Mucosa of rectum (tissue), 2 donors: ENCODE measurements around the gene C4BPA.
A peak's percentile ranks its signal among the peaks of the same experiment; 100 is the strongest.

Experiments
- H3K27ac ChIP-seq, 2 donors: one replicate each; pipeline ENCODE4 v1.7.0; 2013; ENCODE audit warnings: inconsistent platforms in 2 of 2, low read depth in 2 of 2, low read length in 2 of 2
- H3K27me3 ChIP-seq, 2 donors: one replicate each; pipeline ENCODE4 v1.7.0; 2013; ENCODE audit warnings: low read length in 2 of 2; ENCODE audit not compliant: control insufficient read depth in 2 of 2, insufficient read depth in 2 of 2
- H3K36me3 ChIP-seq, 2 donors: one replicate each; pipeline ENCODE4 v1.7.0; 2013; ENCODE audit warnings: low read length in 2 of 2; ENCODE audit not compliant: control insufficient read depth in 2 of 2, insufficient read depth in 2 of 2
- H3K4me1 ChIP-seq, 2 donors: one replicate each; pipeline ENCODE4 v1.7.0; 2013; ENCODE audit warnings: low read length in 2 of 2, mild to moderate bottlenecking in 1 of 2; ENCODE audit not compliant: control insufficient read depth in 2 of 2, insufficient read depth in 2 of 2
- H3K4me3 ChIP-seq, 2 donors: one replicate each; pipeline ENCODE4 v1.7.0; 2013; ENCODE audit warnings: low read length in 2 of 2
- H3K9ac ChIP-seq, 2 donors: one replicate each; pipeline ENCODE4 v1.7.0; 2013; ENCODE audit warnings: low read length in 2 of 2, low read depth in 1 of 2, mild to moderate bottlenecking in 1 of 2
- H3K9me3 ChIP-seq, 2 donors: one replicate each; pipeline ENCODE4 v1.7.0; 2013; ENCODE audit warnings: low read length in 2 of 2; ENCODE audit not compliant: control insufficient read depth in 2 of 2
- donor health status: healthy.
- donor health status: Normal muscosa, but diverticular disease.

C4BPA gene

GRCh38 chr1:207085887-207086286 is 18.1 kb upstream of the C4BPA start:
- H3K9ac ChIP-seq = no peak overlapping the region
- no peaks in the 10 kb centered on the region for H3K36me3 ChIP-seq
- no peak overlapping the region for H3K4me3 ChIP-seq
- no peaks in the 10 kb centered on the region for H3K9me3 ChIP-seq
- H3K27ac ChIP-seq = no peak overlapping the region
- no peaks in the 10 kb centered on the region for H3K27me3 ChIP-seq
- H3K4me1 ChIP-seq = peaks cover 0 to 14% of the 10 kb centered on the region in 2 donors

GRCh38 chr1:207088161-207088560 is 15.9 kb upstream of the C4BPA start:
- Histone ChIP-seq H3K4me3 (no peak overlapping the region), H3K36me3 (no peaks in the 10 kb centered on the region), H3K4me1 (peaks cover 0 to 14% of the 10 kb centered on the region in 2 donors), H3K9me3 (no peaks in the 10 kb centered on the region), H3K9ac (no peak overlapping the region), H3K27ac (no peak overlapping the region), H3K27me3 (no peaks in the 10 kb centered on the region)

- Histone ChIP-seq H3K36me3 (no peaks in the 10 kb centered on the region), H3K9ac (peak within 1 kb of the TSS in 1 of 2 donors; percentile 14), H3K27ac (peak within 1 kb of the TSS; percentile 69 to 70)
Observed at GRCh38 chr1:207088701-207089626, 15.1 kb upstream of the C4BPA start, which contains the start of gene C4BPB. Gene C4BPB (plus strand): TSS chr1:207088860. CDS start chr1:207089532, 672 bp downstream.

GRCh38 chr1:207089627-207090355 is 14.2 kb upstream of the C4BPA start:
- Histone ChIP-seq H3K9ac (no peak overlapping the region), H3K4me1 (peaks cover 0 to 14% of the 10 kb centered on the region in 2 donors), H3K9me3 (no peaks in the 10 kb centered on the region), H3K4me3 (peak overlapping the region in 1 of 2 donors; percentile 20), H3K27me3 (no peaks in the 10 kb centered on the region), H3K27ac (peak overlapping the region in 1 of 2 donors; percentile 70), H3K36me3 (no peaks in the 10 kb centered on the region)

More at GRCh38 chr1:207088701-207089626, 15.1 kb upstream of the C4BPA start, which contains the start of gene C4BPB:
- Histone ChIP-seq H3K4me1 (peaks cover 0 to 14% of the 10 kb centered on the region in 2 donors), H3K4me3 (peak within 1 kb of the TSS; percentile 20 to 28), H3K27me3 (no peaks in the 10 kb centered on the region), H3K9me3 (no peaks in the 10 kb centered on the region)

GRCh38 chr1:207091200-207091908 is 12.7 kb upstream of the C4BPA start:
- no peaks in the 10 kb centered on the region for H3K9me3 ChIP-seq
- no peak overlapping the region for H3K9ac ChIP-seq
- H3K27ac ChIP-seq = no peak overlapping the region
- no peaks in the 10 kb centered on the region for H3K27me3 ChIP-seq
- no peak overlapping the region for H3K4me3 ChIP-seq
- peaks cover 0 to 14% of the 10 kb centered on the region in 2 donors for H3K4me1 ChIP-seq
- H3K36me3 ChIP-seq = no peaks in the 10 kb centered on the region

GRCh38 chr1:207093944-207094343 is 10.1 kb upstream of the C4BPA start:
- no peak overlapping the region for H3K27ac ChIP-seq
- no peak overlapping the region for H3K9ac ChIP-seq
- no peaks in the 10 kb centered on the region for H3K36me3 ChIP-seq
- no peaks in the 10 kb centered on the region for H3K27me3 ChIP-seq
- no peak overlapping the region for H3K4me3 ChIP-seq
- H3K4me1 ChIP-seq = peaks cover 0 to 5% of the 10 kb centered on the region in 2 donors
- H3K9me3 ChIP-seq = no peaks in the 10 kb centered on the region

GRCh38 chr1:207097871-207098324 is 6.1 kb upstream of the C4BPA start:
- Histone ChIP-seq H3K36me3 (no peaks in the 10 kb centered on the region), H3K27me3 (no peaks in the 10 kb centered on the region), H3K27ac (no peak overlapping the region), H3K4me1 (no peaks in the 10 kb centered on the region), H3K4me3 (no peak overlapping the region), H3K9me3 (no peaks in the 10 kb centered on the region), H3K9ac (no peak overlapping the region)

GRCh38 chr1:207101720-207102119 is 2.3 kb upstream of the C4BPA start:
- no peaks in the 10 kb centered on the region for H3K27me3 ChIP-seq
- no peaks in the 10 kb centered on the region for H3K4me1 ChIP-seq
- H3K4me3 ChIP-seq = no peak overlapping the region
- no peak overlapping the region for H3K27ac ChIP-seq
- H3K9ac ChIP-seq = no peak overlapping the region
- H3K9me3 ChIP-seq = no peaks in the 10 kb centered on the region
- H3K36me3 ChIP-seq = no peaks in the 10 kb centered on the region

- Histone ChIP-seq H3K27ac (no peak overlapping the region), H3K9me3 (no peaks in the 10 kb centered on the region), H3K36me3 (no peaks in the 10 kb centered on the region), H3K27me3 (no peaks in the 10 kb centered on the region), H3K4me3 (no peak overlapping the region), H3K9ac (no peak overlapping the region), H3K4me1 (no peaks in the 10 kb centered on the region)
Observed at GRCh38 chr1:207102146-207102545, 1.9 kb upstream of the C4BPA start.
